ENCODE results near the gene TBC1D10B.

DNA sequence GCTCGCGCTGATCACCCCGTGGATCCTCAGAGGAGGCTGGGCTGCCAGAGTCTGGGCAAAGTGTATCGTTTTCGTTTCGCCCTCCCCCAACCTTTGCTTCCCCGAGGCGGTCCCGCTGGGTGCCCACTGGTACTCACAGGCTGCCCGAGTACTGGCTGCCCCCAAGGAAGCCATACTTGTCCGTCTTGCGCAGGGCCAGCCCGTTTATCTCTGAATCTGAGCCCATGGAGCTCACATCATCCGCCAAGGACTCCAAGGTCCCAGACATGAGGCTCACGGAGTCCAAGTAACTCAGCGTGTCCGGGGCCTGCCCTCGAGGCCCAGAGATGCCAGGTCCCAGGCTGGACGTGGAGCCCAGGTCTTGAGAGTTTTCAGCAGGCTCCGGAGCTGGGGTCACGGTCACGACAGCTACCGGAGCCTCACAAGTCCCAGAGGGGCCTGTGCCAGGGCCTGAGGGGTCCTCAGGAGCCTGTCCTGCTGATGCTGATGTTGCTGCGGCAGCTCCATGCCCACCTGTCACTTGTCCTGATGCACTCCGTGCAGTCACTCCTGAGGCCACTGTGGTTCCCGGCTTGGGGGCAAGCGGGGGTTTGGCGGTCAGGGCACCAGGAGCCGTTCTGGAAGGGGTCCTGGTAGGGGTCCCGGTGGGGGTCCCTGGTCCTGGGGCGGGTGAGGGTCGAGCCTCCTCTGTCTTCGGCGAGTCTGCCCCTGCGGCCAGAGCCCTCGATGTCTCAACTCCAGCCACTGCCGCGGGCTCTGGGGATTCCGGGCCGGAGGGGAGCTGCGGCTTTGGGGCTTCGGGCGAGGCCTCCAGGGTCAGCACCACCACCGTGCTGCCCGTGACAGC is 980 bp downstream of the TBC1D10B start:
- TF ChIP-seq EZH2 (IDR thresholded peaks at IDR 0.05; ENCODE audit: borderline replicate concordance) (no peak), CTCF (IDR thresholded peaks at IDR 0.05; ENCODE audit: poor library complexity) (no peak)

All from hepatocyte (in vitro differentiated cells).